Activated T-helper 9 cell treated with anti-CD3 and anti-CD28 coated beads, Interleukin-2, amount 50 U/mL, for 16 hours (primary cell): Measurements from ENCODE around the gene MLANA.

Experiments used
- DNase-seq: peaks from one replicate; pipeline ENCODE4 v3.0.0-alpha.2; 2020; ENCODE audit warnings: low read depth

Gene MLANA, protein sequence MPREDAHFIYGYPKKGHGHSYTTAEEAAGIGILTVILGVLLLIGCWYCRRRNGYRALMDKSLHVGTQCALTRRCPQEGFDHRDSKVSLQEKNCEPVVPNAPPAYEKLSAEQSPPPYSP

DNA sequence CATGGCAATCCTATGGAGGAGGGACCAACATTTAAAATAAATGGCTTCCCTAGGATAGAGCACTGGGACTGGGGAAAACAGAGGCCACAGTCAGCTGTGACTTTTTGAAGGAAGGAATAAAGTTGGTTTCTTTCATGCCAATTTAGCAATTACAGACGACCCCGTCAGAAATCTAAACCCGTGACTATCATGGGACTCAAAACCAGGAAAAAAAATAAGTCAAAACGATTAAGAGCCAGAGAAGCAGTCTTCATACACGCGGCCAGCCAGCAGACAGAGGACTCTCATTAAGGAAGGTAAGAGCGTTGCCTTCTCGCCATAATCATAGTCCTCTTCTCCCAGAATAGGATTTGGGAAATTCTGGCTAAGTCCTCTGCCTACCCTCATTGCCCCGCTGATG, at the start of gene MLANA:
Gene MLANA (plus strand): TSS at position 249 of the 400 bp plus-strand sequence. CDS start 1,586 bp downstream, outside the sequence.
- no peak for DNase-seq

DNA sequence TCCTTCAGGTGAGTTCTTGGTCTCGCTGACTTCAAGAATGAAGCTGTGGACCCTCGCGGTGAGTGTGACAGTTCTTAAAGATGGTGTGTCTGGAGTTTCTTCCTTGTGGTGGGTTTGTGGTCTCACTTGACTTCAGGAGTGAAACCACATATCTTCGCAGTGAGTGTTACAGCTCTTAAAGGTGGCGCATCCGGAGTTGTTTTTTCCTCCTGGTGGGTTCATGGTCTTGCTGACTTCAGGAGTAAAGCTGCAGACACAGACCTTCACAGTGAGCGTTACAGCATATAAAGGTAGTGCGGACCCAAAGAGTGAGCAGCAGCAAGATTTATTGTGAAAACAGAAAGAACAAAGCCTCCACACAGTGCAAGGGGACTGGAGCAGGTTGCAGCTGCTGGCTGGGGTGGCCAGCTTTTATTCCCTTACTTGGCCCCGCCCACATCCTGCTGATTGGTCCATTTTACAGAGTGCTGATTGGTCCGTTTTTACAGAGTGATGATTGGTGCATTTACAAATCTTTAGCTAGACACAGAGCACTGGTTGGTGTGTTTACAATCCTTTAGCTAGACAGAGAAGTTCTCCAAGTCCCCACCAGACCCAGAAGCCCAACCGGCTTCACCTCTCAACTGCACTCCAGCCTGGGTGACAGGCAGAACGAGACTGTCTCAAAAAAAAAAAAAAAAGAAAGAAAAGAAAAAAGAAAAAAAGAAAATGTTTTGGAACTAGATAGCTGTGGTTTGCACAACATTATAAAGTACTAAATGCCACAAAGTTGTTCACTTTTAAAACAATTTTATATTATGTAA, 48.7 kb upstream of the MLANA start:
- DNase-seq: peak; percentile 27

DNA sequence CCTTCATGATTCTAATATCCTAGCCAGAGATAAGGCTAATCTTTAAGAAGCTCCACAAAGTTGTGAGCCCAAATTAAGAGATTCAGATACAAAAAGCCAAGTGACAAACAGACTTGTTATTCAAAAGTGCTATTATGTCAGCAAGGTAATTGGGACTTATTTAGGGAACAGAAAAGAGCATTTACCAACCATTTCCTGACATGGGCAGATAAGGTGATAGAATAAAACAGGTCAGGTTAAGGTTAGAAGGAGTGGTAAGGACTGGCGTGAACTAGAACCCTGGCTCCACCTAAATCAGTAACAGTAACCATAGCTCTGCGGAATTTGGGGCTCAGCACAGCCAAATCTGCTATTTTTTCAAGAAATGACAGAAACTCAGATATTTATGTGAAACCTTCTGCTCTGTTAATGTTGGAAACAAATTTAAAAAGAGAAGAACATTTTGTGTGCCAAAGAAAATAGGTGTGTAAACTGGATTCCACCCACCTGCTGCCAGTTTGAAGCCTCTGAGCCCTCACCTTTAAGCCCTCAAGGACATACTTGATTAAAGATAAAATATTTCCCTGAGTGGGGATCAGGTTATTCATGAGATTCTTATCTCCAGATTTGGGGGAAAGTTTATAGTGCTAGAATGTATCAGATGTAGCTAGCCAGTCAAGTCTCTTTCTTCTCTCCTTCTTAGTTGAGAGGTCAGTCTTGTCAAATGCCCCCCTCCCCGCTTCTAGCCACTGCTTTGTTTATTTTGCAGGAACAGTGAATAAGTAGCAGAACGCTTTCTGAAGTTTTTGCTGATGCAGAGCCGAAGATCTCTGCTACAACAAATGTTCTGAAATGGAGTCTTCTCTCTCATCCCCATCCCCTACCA, 47.5 kb upstream of the MLANA start:
- no peak for DNase-seq

DNA sequence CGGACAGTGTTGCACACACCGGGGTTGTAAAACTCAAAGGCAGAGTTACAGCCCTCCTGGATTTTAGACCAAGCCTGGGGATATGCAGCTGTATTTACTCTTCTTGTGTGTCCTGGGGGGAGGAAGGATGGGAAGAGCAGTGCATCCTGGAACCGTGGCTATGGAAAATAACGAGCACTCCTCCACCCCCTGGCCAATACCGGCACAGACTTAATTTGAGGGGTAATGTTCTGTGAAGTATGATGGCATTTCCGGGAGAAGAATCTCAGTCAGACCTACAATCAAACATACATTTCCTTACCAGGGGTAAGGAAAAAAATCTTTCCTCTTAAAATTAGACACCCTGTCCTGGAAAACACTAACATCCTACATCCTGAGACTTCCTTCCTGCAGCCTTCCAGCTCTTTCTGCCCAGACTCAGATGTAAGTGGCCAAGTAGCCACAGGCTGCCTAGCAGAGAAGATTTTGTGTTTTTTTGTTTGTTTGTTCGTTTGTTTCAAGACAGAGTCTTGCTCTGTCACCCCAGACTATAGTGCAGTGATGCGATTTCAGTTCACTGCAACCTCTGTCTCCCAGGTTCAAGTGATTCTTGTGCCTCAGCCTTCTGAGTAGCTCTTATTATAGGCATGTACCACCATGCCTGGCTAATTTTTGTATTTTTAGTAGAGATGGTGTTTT, 46.8 kb upstream of the MLANA start:
- DNase-seq: no peak

DNA sequence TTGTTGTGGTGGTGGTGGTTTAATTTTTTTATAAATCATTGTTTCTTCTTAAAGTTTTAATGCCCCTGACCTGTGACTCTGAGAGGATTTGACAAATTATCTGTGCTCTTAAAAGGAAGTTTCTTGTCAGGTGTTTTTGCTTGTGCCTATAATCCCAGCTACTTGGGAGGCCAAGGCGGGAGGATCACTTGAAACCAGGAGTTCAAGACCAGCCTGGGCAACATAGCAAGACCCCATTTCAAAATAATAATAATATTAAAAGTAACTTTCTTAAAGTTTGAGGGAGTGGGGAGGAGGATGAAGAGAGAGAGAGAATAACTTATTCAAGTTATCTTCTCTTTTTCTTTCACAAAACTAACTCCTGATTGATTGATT, 45.5 kb upstream of the MLANA start:
- DNase-seq: no peak

DNA sequence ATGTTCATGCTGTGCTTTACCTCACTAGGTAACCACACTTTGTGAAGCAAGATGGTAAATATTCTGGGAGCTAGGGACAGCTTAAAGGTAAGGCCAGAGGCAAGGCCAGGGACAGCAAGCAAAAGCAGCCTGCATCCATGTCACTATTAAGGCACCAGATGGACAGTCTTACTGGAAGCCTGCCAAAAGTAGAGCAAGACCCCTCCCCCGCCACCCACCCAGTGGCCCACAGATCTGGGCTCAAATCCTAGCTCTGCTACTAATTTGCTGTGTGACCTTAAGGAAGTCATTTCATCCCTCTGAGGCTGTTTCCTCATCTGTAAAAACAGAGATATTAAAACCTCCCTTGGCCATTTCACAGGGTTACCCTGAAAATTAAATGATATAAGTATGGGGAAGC, 44.6 kb upstream of the MLANA start:
- no peak for DNase-seq

DNA sequence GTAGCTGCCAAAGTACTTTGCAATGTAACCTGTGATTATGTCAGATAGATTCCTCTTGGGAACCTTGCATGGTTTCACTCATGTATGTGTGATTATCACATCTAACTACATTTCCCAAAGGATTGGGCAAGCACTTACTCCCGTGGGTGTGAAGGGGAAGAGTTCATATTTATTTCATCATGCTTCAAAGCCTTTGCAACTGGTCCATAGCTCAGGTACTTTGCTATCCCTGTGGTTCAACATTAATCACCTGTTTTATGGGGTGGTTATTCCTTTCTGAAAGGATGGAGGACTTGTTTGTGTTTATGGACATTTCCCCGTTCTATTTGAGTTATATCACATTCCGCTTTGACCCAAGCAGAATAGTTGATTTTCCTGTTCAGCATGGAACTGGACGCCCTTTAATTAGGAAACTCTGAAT, 44.2 kb upstream of the MLANA start:
- no peak for DNase-seq

DNA sequence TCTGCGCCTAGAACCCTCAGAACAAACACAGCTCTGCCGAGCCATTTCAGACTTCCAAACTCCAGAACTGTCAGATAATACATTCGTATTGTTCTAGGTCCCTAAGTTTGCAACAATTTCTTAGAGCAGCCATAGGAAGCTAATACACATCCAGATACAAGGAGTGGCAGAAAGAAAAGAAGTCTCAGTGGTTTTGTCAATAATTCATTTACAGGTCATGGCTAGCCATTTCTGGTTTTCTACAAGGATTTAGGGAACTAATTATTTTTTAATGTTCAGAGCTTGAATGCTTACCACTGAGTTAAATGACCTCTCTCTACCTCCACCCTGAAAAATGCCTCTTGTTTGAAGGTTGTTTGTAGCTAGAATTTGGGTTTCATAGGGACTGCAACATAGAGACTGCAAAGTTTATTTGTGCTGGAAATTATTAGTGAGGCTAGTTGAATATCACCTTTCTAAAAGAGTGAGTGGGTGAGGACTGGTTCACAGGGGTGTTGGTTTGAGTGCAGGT, 42.3 kb upstream of the MLANA start:
- no peak for DNase-seq

DNA sequence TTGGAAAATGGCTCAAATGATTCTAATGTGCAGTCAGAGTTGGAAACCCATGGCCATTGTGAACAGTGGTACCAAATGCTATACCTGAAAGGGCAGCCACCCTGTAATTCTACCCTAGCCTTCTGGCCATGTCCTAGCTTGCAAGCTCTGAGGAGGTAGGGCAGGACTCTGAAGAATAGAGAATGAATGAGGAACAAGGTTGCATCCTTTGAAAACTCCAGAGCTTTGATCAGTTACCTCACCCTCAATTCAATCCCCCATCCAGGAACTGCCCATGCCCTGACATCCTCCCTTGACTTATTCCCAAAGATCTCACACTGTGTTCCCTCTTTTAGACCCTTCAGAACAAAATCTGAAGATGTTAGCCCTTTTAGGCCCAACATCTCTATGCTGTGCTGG, 40.0 kb upstream of the MLANA start:
- no peak for DNase-seq

DNA sequence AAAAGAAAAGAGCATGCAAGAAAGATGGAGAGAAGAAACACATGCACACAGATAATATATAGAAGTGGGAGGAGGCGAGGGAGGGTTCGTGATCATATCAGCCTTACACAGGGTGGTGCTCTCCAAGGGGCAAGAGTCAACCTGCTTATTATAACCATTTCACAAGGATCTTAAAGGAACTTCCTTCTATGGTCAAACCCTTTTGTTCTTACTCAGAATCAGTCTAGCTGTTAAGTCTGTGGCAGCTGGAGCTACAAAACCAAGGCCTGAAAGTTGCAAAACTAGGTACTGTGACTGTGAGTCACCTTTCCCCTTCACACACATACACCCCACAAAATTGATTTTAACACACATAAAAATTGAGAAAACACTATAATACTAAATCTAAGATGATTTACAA, 39.2 kb upstream of the MLANA start:
- DNase-seq: peak; percentile 9

DNA sequence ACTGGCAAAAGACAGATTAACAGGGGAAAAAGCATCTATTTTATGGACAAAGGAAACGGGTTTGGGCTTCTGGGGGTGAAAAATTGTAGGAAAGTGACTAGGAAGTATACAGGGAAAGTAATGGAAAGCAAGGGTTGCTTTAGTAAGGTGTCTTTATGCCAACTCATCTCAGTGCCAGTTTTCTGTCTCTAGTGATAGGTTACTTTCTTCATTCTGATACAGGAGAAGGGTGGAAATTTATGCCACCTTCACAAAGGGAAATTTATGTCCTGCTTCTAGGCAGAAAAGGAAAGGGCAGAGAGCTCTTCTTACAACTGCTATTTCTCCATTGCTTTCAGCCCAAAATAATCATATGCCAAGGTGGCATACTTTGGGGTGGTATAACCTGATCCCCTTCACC, 37.7 kb upstream of the MLANA start:
- DNase-seq: no peak

DNA sequence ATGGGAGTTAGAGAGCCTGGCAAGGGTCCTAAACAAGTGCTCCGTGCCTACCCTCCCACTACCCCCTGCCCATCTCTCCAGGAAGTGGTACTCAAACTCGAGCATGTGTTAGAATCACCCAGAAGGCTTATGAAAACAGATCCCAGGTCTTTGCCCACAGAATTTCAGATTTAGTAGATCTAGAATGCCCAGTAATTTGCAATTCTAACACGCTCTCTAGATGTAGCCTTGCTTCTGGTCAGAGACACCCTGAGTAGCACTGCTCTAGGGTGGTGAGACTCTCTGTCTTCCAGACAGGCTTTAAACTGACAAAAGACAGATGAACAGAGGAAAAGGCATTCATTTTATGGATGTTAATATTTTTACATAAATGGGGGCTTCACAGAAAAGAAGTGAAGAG, 37.1 kb upstream of the MLANA start:
- no peak for DNase-seq

DNA sequence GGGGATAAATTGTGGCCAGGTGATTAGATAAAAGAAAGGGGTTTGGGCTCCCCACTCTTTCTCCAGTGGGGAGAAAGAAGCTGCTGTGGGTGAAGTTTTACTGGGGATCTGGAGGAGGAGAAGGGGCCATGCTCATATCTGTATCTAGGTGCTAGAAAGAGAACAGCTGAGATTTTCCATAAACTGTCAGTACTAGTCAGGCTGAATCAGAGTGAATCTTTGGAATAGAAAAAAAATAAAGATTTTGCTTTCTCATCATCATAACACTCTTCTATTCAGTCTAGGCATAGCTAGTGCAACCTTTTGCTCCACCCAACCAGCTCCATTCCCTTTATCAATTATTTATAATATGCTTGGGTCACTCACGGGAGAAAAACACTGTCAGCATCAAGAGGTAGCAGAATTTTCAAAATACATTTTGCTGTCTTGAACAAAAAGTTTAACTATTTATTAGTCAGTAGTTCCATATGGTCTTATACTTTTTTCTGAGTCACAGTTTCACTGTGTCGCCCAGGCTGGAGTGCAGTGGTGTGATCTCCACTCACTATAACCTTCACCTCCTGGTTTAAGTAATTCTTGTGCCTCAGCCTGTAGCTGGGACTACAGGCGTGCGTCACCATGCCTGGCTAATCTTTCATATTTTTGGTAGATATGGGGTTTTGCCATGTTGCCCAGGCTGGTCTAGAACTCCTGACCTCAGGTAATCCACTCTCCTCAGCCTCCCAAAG, 36.5 kb upstream of the MLANA start:
- DNase-seq: no peak

DNA sequence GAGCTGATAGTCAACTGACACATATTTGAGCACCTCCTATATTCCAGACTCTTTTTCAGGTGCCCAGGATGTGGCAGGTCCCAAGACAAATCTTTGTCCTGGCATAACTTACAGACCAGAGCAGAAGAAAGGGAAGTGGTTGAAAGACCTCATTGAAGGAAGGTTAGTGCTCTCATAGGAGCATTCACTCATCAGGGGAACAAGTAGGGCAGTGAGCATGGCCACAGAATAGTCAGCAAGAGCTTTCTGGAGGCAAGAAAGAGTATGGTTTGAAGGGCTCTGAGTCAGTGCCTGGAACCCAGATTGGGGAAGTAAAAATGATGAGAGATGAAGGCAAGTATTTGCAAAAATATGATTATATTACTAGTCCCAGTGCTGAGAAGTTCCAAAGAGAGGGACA, 32.8 kb upstream of the MLANA start:
- DNase-seq: no peak

DNA sequence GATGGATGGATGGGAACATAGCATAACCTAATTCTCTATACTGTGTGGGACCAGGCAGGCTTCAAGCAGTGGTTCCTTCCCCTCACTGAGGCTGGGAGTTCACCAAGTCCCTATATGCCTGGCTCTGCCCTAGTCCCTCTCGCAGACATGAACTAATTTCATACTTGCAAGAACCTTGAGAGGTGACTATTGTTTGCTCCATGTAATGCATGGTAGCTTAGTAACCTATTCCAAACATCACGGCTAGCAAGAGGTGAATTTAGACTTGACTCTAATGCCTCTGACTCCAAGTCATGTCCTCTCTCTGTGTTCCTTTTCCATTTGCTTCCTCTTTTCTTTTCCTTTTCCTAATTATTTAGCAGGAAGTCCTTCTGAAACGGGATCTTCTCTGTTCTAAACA, 31.9 kb upstream of the MLANA start:
- no peak for DNase-seq

DNA sequence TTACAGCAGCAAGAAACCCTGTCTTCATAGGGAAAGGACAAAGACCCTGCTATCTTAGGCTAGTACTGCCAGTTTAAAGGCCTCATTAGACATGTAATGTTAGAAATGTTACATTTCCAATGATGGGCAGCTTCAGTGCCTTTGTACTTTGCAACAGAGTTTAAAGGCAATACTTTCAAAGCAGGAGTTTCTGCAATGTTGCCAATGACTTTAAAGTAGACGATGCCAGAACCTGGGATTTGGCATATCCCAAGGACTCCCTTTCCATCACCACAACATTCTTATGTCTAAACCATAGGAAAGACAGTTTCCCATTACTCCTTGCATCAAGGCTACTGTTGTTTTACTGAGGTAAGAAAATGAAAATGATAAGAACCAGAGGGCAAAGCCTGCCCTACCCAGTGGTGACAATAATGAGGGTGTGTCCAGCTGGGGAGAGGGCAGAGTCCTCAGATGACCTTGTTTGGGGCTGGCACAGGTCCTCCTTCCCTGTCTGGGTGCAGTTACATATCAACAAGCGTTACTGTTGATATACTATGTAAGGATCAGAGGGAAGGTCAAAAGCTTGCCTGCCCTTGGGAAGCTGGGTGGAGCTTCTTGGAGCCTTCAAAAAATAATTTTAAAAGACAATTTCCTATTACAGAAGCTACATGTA, 27.5 kb upstream of the MLANA start:
- DNase-seq: no peak

DNA sequence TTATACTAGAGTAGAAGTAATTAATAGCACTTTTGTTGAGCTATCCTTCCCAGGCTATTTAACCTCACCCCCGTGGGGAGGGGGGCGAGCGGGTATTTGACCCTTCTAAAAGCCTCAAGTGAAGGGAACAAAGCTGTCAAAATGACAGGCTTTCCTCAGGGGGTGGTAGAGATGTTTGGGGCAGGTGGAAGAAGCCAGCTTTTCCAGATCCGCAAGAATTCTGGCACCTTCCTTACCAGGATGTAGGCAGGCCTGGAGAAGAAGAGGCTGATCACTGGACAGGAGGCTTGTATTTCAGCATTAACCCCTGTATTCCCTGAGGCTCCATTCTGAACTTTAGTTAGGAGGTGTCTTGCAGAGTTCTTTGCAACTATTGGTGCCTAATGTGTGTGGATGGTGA, 26.2 kb upstream of the MLANA start:
- no peak for DNase-seq

DNA sequence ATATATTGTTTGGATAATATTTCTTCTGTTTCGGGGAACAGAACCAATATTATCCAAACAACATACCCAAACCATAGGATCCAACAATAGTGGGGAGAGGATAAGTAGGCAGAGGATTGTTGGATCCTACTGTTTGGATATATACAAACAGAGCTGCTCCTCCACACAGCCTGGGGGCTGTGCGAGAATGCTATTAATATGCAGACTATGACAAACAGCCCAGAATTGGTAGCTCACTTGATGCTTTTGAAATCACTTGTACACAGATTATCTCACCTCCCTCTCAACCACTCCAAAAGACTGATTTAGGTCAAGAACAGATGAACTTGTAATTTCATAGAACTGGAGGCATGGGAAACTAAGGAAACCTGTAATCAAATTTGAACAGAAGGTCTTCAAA, 24.4 kb upstream of the MLANA start:
- no peak for DNase-seq

DNA sequence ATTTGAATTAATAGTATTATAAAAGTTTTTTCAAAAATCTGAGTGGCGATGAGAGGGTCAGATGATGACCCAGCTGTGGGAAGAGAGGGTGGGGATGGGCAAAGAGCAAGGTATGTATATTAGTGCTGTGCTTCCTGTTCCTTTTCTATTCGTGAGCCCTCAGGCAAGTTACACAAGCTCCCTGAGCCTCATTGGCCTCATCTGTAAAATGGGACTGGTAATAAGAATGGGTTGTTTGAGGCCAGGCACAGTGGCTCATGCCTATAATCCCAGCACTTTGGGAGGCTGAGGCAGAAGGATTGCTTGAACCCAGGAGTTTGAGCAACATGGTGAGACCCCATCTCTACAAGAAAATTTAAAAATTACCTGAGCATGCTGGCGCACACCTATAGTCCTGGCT, 24.0 kb upstream of the MLANA start:
- DNase-seq: no peak

DNA sequence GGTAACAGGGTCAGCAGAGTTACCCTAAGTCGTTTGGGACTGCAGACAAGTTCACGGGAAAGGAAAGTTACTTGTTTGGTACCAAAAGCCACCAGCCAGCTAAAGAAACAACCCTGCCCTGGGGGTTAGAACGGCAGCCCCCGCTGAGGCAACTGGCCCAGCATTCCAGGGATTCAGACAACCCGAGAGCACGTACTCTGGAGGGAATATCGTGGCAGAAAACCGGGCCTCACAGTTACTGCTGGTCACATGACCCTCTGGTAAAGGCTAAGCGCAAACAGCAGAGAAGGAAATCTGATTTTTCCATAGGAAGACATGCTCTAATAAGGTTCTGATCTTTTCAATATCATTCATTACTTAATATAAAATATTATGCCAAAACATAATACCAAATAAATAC, 22.5 kb upstream of the MLANA start:
- no peak for DNase-seq
